Jurkat, Clone E6-1 (cell line): ENCODE data around the gene FBXL17. TPM values are rescaled to one million over a fixed set of nuclear protein-coding genes. Genes with fewer than 3 reads are reported as not detected.
"Not testable (repeated sequence)": the region's sequence is repeated elsewhere in the genome, so short reads cannot be mapped to it uniquely, and the experiment has no call there.

ENCODE experiments used
- DNase-seq: peaks from one replicate; pipeline ENCODE4 v3.0.0-alpha.2; 2011; ENCODE audit warnings: low read depth, low spot score
- H3K4me3 ChIP-seq: 2 replicates; pipeline ENCODE4 v1.5.1; 2011; ENCODE audit warnings: mild to moderate bottlenecking, low read length, control low read depth, moderate library complexity
- polyA plus RNA-seq: library from polyadenylated mRNA; unstranded; fragments of >200 nt; gene quantifications from one replicate; pipeline ENCODE4 v1.2.1, GENCODE V29; 2012; ENCODE audit warnings: missing spikeins; ENCODE audit not compliant: insufficient read length, insufficient read depth

Gene FBXL17
- 4.4 TPM for polyA plus RNA-seq

- DNase-seq: peak; percentile 91
- H3K4me3 ChIP-seq: peak within 1 kb of the TSS; percentile 72
Observed at GRCh38 chr5:108381954-108382783, at the start of gene FBXL17. Gene FBXL17, minus strand, starts transcription at chr5:108382098.

- DNase-seq: no peak
- no peak overlapping the region for H3K4me3 ChIP-seq
Observed at GRCh38 chr5:108430931-108431608, 49.2 kb upstream of the FBXL17 start.

- no peak for DNase-seq
- no peak overlapping the region for H3K4me3 ChIP-seq
Observed at GRCh38 chr5:108421713-108422112, 39.8 kb upstream of the FBXL17 start.

- no peak for DNase-seq
- no peak overlapping the region for H3K4me3 ChIP-seq
Observed at GRCh38 chr5:108420755-108421154, 38.9 kb upstream of the FBXL17 start.

GRCh38 chr5:108420158-108420557, 38.3 kb upstream of the FBXL17 start:
- DNase-seq: no peak
- H3K4me3 ChIP-seq: no peak overlapping the region

- no peak for DNase-seq
- H3K4me3 ChIP-seq: no peak overlapping the region
Observed at GRCh38 chr5:108418197-108418596, 36.3 kb upstream of the FBXL17 start.

GRCh38 chr5:108417166-108417670, 35.3 kb upstream of the FBXL17 start:
- no peak for DNase-seq
- H3K4me3 ChIP-seq: no peak overlapping the region

GRCh38 chr5:108415726-108416125, 33.8 kb upstream of the FBXL17 start:
- no peak overlapping the region for H3K4me3 ChIP-seq
- no peak for DNase-seq

GRCh38 chr5:108409786-108410185, 27.9 kb upstream of the FBXL17 start:
- no peak overlapping the region for H3K4me3 ChIP-seq
- no peak for DNase-seq

- not testable (repeated sequence) for H3K4me3 ChIP-seq, DNase-seq
Observed at GRCh38 chr5:108405201-108405600, 23.3 kb upstream of the FBXL17 start.

- no peak overlapping the region for H3K4me3 ChIP-seq
- no peak for DNase-seq
Observed at GRCh38 chr5:108398964-108399363, 17.1 kb upstream of the FBXL17 start.

- DNase-seq, H3K4me3 ChIP-seq: not testable (repeated sequence)
Observed at GRCh38 chr5:108396837-108397236, 14.9 kb upstream of the FBXL17 start.

GRCh38 chr5:108387758-108388157, 5.9 kb upstream of the FBXL17 start:
- H3K4me3 ChIP-seq: no peak overlapping the region
- no peak for DNase-seq

- no peak for DNase-seq
Observed at GRCh38 chr5:108386345-108387061, 4.6 kb upstream of the FBXL17 start.

GRCh38 chr5:108384741-108385140, 2.8 kb upstream of the FBXL17 start:
- no peak for DNase-seq
- H3K4me3 ChIP-seq: no peak overlapping the region

More at GRCh38 chr5:108386345-108387061, 4.6 kb upstream of the FBXL17 start:
- H3K4me3 ChIP-seq: no peak overlapping the region

GRCh38 chr5:108382784-108383330, 959 bp upstream of the FBXL17 start:
- DNase-seq: no peak

GRCh38 chr5:108381350-108381953, 446 bp downstream of the FBXL17 start:
- H3K4me3 ChIP-seq: peak overlapping the region; percentile 72
- no peak for DNase-seq

More at GRCh38 chr5:108382784-108383330, 959 bp upstream of the FBXL17 start:
- peak overlapping the region; percentile 72 for H3K4me3 ChIP-seq

- H3K4me3 ChIP-seq: peak overlapping the region; percentile 72
- no peak for DNase-seq
Observed at GRCh38 chr5:108380531-108381349, 1.2 kb downstream of the FBXL17 start.
